HG02588 (cell line): ENCODE results near the gene KLK8.
"Not testable (repeated sequence)": the region's sequence is repeated elsewhere in the genome, so short reads cannot be mapped to it uniquely, and the experiment has no call there.

Experiments used
- ATAC-seq: cut with Tn5 transposase; IDR thresholded peaks from one replicate; pipeline ENCODE4 v1.9.1; 2021; ENCODE audit warnings: mild to moderate bottlenecking, moderate library complexity; ENCODE audit not compliant: unreplicated experiment

The KLK8 gene

GRCh38 chr19:50984416-50984815 is 17.0 kb downstream of the KLK8 start:
- not testable (repeated sequence) for ATAC-seq

DNA sequence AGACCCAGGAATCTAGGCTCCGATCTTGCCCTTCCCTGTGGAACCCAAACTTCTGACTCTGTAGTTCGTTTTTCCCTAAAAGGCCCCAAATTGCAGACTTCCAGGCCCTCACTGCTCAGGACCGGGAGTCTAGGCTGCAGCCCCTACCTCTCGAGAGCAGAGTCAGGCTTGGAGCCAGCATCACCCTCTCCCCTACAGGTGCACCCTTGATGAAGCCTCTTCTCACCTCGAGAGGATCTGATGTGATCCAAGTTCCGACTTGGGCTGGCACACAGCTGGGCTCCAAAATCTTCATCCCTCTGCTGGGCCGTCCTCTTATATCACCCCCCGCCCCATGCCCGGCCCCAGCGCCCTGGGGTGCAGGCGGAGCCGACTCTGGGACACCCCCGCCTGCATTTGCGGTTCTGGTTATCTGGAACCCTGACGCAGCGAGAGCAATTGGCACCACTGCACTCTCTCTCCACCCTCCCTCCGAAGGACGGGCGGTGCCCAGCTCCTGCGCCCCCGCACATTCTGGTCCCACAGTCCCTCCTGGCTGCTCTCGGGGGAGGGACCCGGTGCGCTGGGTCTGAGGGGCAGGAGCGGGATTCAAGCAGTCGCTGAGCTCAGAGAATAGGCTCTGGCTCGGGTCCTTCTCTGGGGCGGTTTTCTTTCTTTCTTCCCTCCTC is 17.6 kb downstream of the KLK8 start, which contains the start of gene KLK7:
TSS of gene KLK7 (minus strand) at position 293 of the 668 bp plus-strand sequence. CDS start 1,518 bp downstream, outside the sequence.
- no peak for ATAC-seq

DNA sequence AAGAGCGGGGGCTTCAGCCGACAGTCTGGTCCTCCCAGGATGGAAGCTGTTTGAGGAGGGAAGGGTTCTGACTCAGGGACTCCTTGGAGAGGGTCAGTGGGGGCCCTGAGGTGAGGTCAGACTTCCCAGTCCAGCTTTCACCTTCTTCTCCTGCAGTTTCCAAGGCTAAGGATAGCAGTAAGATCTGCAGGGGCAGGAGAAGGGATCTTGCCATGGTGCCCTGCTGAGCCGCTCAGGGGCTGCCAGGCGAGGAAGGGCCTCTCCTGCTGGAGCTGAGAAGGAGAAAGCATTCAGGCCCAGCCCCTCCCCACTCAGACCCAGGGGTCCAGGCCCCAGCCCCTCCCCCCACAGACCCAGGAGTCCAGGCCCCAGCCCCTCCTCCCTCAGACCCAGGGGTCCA is 19.2 kb downstream of the KLK8 start:
- ATAC-seq = no peak

DNA sequence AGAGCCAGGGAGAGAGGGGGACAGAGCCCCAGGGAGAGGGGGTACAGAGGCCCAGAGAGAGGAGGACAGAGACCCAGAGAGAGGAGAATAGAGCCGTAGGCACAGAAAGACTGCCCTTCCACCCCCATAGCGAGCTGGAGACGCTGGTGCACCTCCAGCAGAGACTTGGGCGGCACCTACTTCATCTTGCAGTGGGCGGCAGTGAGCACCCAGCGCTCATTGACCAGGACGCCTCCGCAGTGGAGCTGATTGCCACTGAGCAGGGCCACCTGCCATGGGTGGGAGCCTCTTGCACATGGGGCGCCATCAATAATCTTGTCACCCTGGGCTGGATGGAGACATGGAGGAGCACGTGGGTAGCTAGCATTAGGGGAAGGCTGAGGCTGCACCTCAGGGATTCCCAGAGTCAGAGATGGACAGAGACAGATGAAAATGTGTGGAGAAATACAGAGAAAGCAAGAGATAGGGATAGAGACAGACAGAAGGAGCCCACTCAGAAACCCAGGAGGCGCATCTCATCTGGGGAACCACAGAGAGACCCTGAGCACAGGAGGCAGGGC is 19.7 kb downstream of the KLK8 start:
- ATAC-seq = no peak

DNA sequence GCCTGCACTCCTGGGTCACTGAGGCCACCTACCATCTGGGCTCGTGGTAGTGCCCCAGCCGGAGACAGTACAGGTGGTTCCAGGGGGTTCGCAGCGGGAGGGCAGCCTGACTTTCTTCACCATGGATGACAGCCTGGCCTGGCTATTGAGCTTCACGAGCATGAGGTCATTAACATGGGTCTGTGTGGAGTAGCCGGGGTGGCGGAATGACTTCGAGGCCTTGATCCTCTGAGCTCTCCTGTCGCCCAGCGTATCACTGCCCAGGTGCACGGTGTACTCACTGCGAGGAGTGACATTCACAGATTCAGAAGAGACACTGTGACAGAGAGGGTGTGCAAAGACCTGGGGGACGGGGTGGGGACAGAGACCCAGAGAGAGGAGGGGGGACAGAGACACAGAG is 21.2 kb downstream of the KLK8 start:
- ATAC-seq = no peak

- no peak for ATAC-seq
Measured at GRCh38 chr19:50979758-50980157, 21.6 kb downstream of the KLK8 start.

- no peak for ATAC-seq
Measured at GRCh38 chr19:50978772-50979390, 22.5 kb downstream of the KLK8 start.

DNA sequence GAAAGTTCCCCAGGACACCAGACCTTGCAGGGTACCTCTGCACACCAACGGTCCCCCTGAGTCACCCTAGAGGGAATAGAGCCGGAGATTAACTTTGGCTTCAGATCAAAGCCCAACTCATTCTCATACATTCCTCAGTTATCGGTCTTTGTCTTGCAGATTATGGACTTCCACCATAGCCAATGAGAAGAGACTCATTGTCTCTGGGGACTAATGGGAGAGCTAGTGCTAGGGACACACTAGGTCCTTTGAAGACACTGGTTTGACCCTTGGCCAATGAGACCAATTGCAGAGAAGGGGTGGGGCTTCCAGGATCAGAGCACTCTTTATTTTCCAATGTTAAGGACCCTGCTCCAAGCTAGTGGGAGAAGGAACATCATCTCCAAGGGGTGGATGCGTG is 23.8 kb downstream of the KLK8 start:
- no peak for ATAC-seq

- ATAC-seq = no peak
Measured at GRCh38 chr19:50975766-50976165, 25.6 kb downstream of the KLK8 start.

- no peak for ATAC-seq
Measured at GRCh38 chr19:50974702-50975556, 26.5 kb downstream of the KLK8 start.

GRCh38 chr19:50972795-50973376 is 28.5 kb downstream of the KLK8 start:
- no peak for ATAC-seq

DNA sequence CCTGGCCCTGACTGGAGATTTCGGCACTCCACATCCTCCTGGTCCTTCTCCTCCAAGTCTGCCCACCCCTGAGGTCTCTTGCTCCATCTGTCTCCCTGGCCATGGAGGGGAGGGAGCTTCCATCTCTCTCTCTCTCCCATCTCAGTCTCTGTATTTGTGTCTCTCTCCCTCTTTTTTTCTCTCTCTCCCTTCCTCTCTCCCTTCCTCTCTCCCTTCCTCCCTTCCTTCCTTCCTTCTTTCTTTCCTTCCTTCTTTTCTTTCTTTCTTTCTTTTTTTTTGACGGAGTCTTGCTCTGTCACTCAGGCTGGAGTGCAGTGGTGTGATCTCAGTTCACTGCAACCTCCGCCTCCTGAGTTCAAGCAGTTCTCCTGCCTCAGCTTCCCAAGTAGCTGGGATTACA is 31.6 kb downstream of the KLK8 start:
- ATAC-seq = not testable (repeated sequence)

DNA sequence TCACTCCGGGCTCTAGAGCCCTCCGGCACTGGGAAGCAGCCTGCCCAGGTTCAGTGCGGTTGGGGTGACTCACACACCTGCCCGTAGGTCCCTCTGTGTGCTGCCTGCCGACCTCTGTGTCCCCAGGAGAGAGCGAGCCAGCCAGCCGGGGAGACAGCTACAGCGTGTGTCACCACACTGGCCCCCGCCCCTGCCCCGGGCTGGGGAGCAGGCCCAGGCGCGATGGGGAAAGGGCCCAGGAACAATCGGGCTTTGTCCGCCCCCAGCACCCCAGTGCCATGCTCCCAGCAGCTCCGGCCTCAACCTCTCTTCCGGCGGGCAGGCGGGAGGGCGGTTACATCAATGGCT is 32.0 kb downstream of the KLK8 start, which contains the start of gene KLK6:
TSS of gene KLK6 (minus strand) at position 179 of the 348 bp plus-strand sequence. CDS start 1,487 bp downstream, outside the sequence.
- ATAC-seq = no peak

DNA sequence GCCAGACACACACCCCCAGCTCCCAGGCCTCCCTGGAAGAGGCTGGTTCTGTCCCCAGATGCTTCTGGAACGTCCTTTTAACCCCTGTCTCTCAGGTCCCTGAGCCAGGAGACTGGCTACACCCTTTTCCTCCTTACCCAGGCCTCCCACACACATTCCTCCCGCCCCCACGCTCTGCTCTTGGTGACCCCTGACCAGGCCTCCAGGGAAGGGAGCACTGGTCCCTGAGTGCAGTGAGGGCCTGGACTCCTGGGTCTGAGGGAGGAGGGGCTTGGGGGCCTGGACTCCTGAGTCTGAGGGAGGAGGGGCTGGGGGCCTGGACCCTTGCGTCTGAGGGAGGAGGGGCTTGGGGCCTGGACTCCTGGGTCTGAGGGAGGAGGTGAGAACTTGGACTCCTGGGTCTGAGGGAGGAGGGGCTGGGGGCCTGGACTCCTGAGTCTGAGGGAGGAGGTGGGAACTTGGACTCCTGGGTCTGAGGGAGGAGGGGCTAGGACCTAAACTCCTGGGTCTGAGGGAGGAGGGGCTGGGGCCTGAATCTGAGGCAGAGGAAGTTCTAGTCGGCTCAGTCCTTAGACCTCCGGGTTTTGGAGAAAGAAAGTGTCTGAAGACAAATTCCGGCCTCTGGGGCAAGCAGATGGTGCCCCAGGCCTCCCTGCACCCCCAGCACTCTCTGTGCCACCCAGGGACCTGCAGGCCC is 32.5 kb downstream of the KLK8 start:
- ATAC-seq = no peak

GRCh38 chr19:50967929-50968715 is 33.3 kb downstream of the KLK8 start:
- ATAC-seq = no peak

- ATAC-seq = no peak
Measured at GRCh38 chr19:50964266-50964665, 37.1 kb downstream of the KLK8 start.

- ATAC-seq = no peak
Measured at GRCh38 chr19:50963381-50963780, 38.0 kb downstream of the KLK8 start.

DNA sequence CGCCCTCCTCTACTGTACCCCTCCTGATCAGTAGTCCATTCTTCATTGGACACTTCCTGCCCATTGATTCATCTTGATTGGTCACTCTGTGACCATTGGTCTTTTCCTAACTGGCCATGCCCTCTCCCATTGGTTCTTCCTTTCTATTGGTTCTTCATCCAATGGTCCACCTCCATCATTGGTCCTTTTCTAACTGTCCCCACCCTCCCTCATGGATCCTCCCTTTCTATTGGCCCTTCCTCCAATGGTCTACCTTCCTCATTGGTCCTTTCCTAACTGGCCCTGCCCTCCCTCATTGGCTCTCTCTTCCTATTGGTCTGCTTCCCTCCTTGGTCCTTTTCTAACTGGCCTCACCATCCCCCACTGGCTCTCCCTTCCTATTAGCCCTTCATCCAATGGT is 39.2 kb downstream of the KLK8 start:
- ATAC-seq = no peak

GRCh38 chr19:50959731-50960500 is 41.5 kb downstream of the KLK8 start:
- ATAC-seq = no peak
